ENCODE data around the gene HASPIN. TPM values are rescaled to one million over a fixed set of nuclear protein-coding genes. Genes with fewer than 3 reads are reported as not detected.

HASPIN gene
- total RNA-seq, 1 experiment from 2014 or later = 11.7 TPM

GRCh38 chr17:3763777-3764170 is 40.1 kb downstream of the HASPIN start:
- no peak for DNase-seq (ENCODE audit: low read depth)

- no peak for DNase-seq (ENCODE audit: low read depth)
Measured at GRCh38 chr17:3765981-3766380, 42.3 kb downstream of the HASPIN start.

- DNase-seq (ENCODE audit: low read depth) = no peak
Measured at GRCh38 chr17:3766779-3767178, 43.1 kb downstream of the HASPIN start.

GRCh38 chr17:3768341-3768740 is 44.6 kb downstream of the HASPIN start:
- no peak for DNase-seq (ENCODE audit: low read depth)

GRCh38 chr17:3768769-3769168 is 45.1 kb downstream of the HASPIN start:
- no peak for DNase-seq (ENCODE audit: low read depth)

GRCh38 chr17:3770466-3770865 is 46.8 kb downstream of the HASPIN start:
- no peak for DNase-seq (ENCODE audit: low read depth)

GRCh38 chr17:3771140-3771539 is 47.4 kb downstream of the HASPIN start:
- DNase-seq (ENCODE audit: low read depth) = no peak

- DNase-seq (ENCODE audit: low read depth) = no peak
Measured at GRCh38 chr17:3772764-3773163, 49.1 kb downstream of the HASPIN start.

- peak; percentile 51 for DNase-seq (ENCODE audit: low read depth)
Measured at GRCh38 chr17:3773511-3773910, 49.8 kb downstream of the HASPIN start.

- DNase-seq (ENCODE audit: low read depth) = no peak
Measured at GRCh38 chr17:3773966-3774365, 50.3 kb downstream of the HASPIN start.

Other genes with a start within 250 kb of the HASPIN start
- gene ASPA, start 247.9 kb upstream of the HASPIN start, total RNA-seq (2014; rRNA removed; shearing (Covaris generic)) = 0.10 and 1.2 TPM in 2 replicates
- gene TRPV3, start 166.1 kb upstream of the HASPIN start, total RNA-seq (2014; rRNA removed; shearing (Covaris generic)) = under 0.01 and 0.10 TPM in 2 replicates
- 0.72 and 0.78 TPM in 2 replicates for gene TRPV1, start 114.5 kb upstream of the HASPIN start, total RNA-seq (2014; rRNA removed; shearing (Covaris generic))
- 9.2 and 11.3 TPM in 2 replicates for gene SHPK, start 87.7 kb upstream of the HASPIN start, total RNA-seq (2014; rRNA removed; shearing (Covaris generic))
- 9.9 and 10.3 TPM in 2 replicates for gene CTNS, start 87.1 kb upstream of the HASPIN start, total RNA-seq (2014; rRNA removed; shearing (Covaris generic))
- 113 and 148 TPM in 2 replicates for gene TAX1BP3, start 55.3 kb upstream of the HASPIN start, total RNA-seq (2014; rRNA removed; shearing (Covaris generic))
- 47.9 and 64.7 TPM in 2 replicates for gene EMC6, start 55.1 kb upstream of the HASPIN start, total RNA-seq (2014; rRNA removed; shearing (Covaris generic))
- gene P2RX5, start 27.7 kb upstream of the HASPIN start, total RNA-seq (2014; rRNA removed; shearing (Covaris generic)) = 0.29 and 0.36 TPM in 2 replicates
- 56.0 and 66.8 TPM in 2 replicates for gene ITGAE, start 77.3 kb downstream of the HASPIN start, total RNA-seq (2014; rRNA removed; shearing (Covaris generic))
- gene NCBP3, start 122.3 kb downstream of the HASPIN start, total RNA-seq (2014; rRNA removed; shearing (Covaris generic)) = 7.9 and 9.7 TPM in 2 replicates
- 1.2 and 2.3 TPM in 2 replicates for gene CAMKK1, start 169.2 kb downstream of the HASPIN start, total RNA-seq (2014; rRNA removed; shearing (Covaris generic))
- gene P2RX1, start 192.6 kb downstream of the HASPIN start, total RNA-seq (2014; rRNA removed; shearing (Covaris generic)) = not detected in 2 replicates
- 0.59 and 0.96 TPM in 2 replicates for gene ATP2A3, start 240.5 kb downstream of the HASPIN start, total RNA-seq (2014; rRNA removed; shearing (Covaris generic))

All from RPMI7951 (cell line).